DMS 273 (cell line): ENCODE data around the gene SERINC2.

Experiments
- DNase-seq: peaks from one replicate; lab custom pipeline; 2025; ENCODE audit not compliant: unreplicated experiment; lab: John Stamatoyannopoulos, UW

The SERINC2 gene

GRCh38 chr1:31412205-31412604 lies 808 bp upstream of the SERINC2 start:
- no peak for DNase-seq

GRCh38 chr1:31413405-31414001 lies 490 bp downstream of the SERINC2 start:
- DNase-seq = peak; percentile 79

GRCh38 chr1:31414980-31415370 lies 2.0 kb downstream of the SERINC2 start:
- DNase-seq = no peak

GRCh38 chr1:31415658-31416057 lies 2.6 kb downstream of the SERINC2 start:
- DNase-seq = no peak

- DNase-seq = no peak
These were observed 3.2 kb downstream of the SERINC2 start for GRCh38 chr1:31416101-31416736.

GRCh38 chr1:31417148-31417547 lies 4.1 kb downstream of the SERINC2 start:
- no peak for DNase-seq

- no peak for DNase-seq
These were observed 5.8 kb downstream of the SERINC2 start for GRCh38 chr1:31418626-31419323.

- DNase-seq = no peak
These were observed 7.7 kb downstream of the SERINC2 start for GRCh38 chr1:31420716-31421115.

GRCh38 chr1:31421371-31422040 lies 8.5 kb downstream of the SERINC2 start:
- peak; percentile 71 for DNase-seq

GRCh38 chr1:31422505-31423319 lies 9.7 kb downstream of the SERINC2 start:
- peak; percentile 85 for DNase-seq

- DNase-seq = peak; percentile 23
These were observed 10.5 kb downstream of the SERINC2 start for GRCh38 chr1:31423418-31423947.

- no peak for DNase-seq
These were observed 11.6 kb downstream of the SERINC2 start for GRCh38 chr1:31424568-31424967.

- no peak for DNase-seq
These were observed 12.5 kb downstream of the SERINC2 start for GRCh38 chr1:31425301-31426081.

- DNase-seq = no peak
These were observed 13.4 kb downstream of the SERINC2 start for GRCh38 chr1:31426249-31426922.

- DNase-seq = no peak
These were observed 14.3 kb downstream of the SERINC2 start for GRCh38 chr1:31427322-31427721.

- DNase-seq = no peak
These were observed 15.6 kb downstream of the SERINC2 start for GRCh38 chr1:31428436-31429221.

GRCh38 chr1:31429583-31429982 lies 16.6 kb downstream of the SERINC2 start:
- DNase-seq = no peak
